T-helper 17 cell (primary cell): ENCODE results near the gene MAGED1. TPM values are rescaled to one million over a fixed set of nuclear protein-coding genes. Genes with fewer than 3 reads are reported as not detected.
"Not testable (repeated sequence)": the region's sequence is repeated elsewhere in the genome, so short reads cannot be mapped to it uniquely, and the experiment has no call there.

Experiments
- ATAC-seq: fragments of 150-1000 bp; cut with Tn5 transposase; 2 replicates; pipeline ENCODE4 v1.10.0; 2021; ENCODE audit warnings: mild to moderate bottlenecking, moderate library complexity
- DNase-seq, 3 donors: peaks; one replicate each; pipeline versions ENCODE4 v3.0.0 to v3.0.0-alpha.2; 2020 to 2021
- H3K9me3 ChIP-seq: one replicate; pipeline ENCODE4 v1.7.0; 2013; ENCODE audit warnings: low read length, mild to moderate bottlenecking; ENCODE audit not compliant: control insufficient read depth, poor library complexity, severe bottlenecking
- H3K27ac Mint-ChIP-seq: one replicate; pipeline ENCODE4 v1.8.0; 2022; ENCODE audit warnings: mild to moderate bottlenecking, moderate library complexity, mixed read lengths
- H3K27me3 Mint-ChIP-seq: one replicate; pipeline ENCODE4 v1.8.0; 2022; ENCODE audit warnings: mixed read lengths
- H3K36me3 Mint-ChIP-seq: one replicate; pipeline ENCODE4 v1.8.0; 2022; ENCODE audit warnings: low read depth, mixed read lengths
- H3K4me1 Mint-ChIP-seq: one replicate; pipeline ENCODE4 v1.8.0; 2022; ENCODE audit warnings: mild to moderate bottlenecking, mixed read lengths
- H3K4me3 Mint-ChIP-seq: one replicate; pipeline ENCODE4 v1.8.0; 2022; ENCODE audit warnings: mild to moderate bottlenecking, moderate library complexity, mixed read lengths
- total RNA-seq, 4 donors: library from RNA in 2 of 4; stranded (reverse) in 2 of 4; gene quantifications; one replicate each; pipeline ENCODE4 v1.2.3 and lab custom pipeline; 2022 to 2026

MAGED1 gene
- total RNA-seq, 2 donors from 2014 or later = 25.6 to 26.3 TPM

DNA sequence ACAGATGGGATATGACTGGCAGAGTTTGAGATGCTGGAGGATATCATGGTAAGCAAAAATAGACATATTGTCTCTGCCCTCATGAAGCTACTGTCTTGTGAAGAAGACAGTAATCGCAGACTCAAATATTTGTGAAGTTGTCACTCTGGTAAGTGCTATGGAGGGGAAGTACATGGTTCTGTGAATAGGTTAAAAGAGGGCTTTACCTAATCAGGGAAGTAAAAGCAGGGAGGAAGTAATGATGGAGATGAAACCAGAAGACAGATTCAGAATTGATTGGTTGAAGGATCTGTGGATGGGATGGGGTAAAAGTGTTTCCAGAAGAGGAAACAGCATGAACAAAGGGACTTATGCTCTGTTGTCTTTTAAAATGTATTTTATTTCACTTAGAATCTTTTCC lies 19.3 kb upstream of the MAGED1 start:
- Mint-ChIP-seq H3K4me1 (peaks cover 15% of the 10 kb centered on the region), H3K27me3 (no peaks in the 10 kb centered on the region), H3K4me3 (no peak overlapping the region), H3K27ac (no peak overlapping the region), H3K36me3 (no peaks in the 10 kb centered on the region)
- DNase-seq = no peak
- no peaks in the 10 kb centered on the region for H3K9me3 ChIP-seq
- ATAC-seq = no peak

GRCh38 chrX:51876441-51876840 lies 17.0 kb upstream of the MAGED1 start:
- no peak overlapping the region for H3K4me3 Mint-ChIP-seq
- H3K9me3 ChIP-seq = no peaks in the 10 kb centered on the region
- no peaks in the 10 kb centered on the region for H3K36me3 Mint-ChIP-seq
- H3K27me3 Mint-ChIP-seq = no peaks in the 10 kb centered on the region
- H3K4me1 Mint-ChIP-seq = peaks cover 15% of the 10 kb centered on the region
- ATAC-seq = no peak
- no peak for DNase-seq
- no peak overlapping the region for H3K27ac Mint-ChIP-seq

- H3K9me3 ChIP-seq = no peaks in the 10 kb centered on the region
- DNase-seq (no peak), ATAC-seq (no peak)
- Mint-ChIP-seq H3K27ac (no peak overlapping the region), H3K36me3 (peaks cover 3% of the 10 kb centered on the region), H3K4me3 (no peak overlapping the region), H3K27me3 (no peaks in the 10 kb centered on the region), H3K4me1 (peaks cover 12% of the 10 kb centered on the region)
Observed at GRCh38 chrX:51878056-51878455, 15.4 kb upstream of the MAGED1 start.

GRCh38 chrX:51889851-51890250 lies 3.6 kb upstream of the MAGED1 start:
- H3K4me3 Mint-ChIP-seq = no peak overlapping the region
- H3K27ac Mint-ChIP-seq = no peak overlapping the region
- no peaks in the 10 kb centered on the region for H3K9me3 ChIP-seq
- H3K36me3 Mint-ChIP-seq = no peaks in the 10 kb centered on the region
- no peak for DNase-seq
- ATAC-seq = no peak
- peaks cover 11% of the 10 kb centered on the region for H3K4me1 Mint-ChIP-seq
- no peaks in the 10 kb centered on the region for H3K27me3 Mint-ChIP-seq

DNA sequence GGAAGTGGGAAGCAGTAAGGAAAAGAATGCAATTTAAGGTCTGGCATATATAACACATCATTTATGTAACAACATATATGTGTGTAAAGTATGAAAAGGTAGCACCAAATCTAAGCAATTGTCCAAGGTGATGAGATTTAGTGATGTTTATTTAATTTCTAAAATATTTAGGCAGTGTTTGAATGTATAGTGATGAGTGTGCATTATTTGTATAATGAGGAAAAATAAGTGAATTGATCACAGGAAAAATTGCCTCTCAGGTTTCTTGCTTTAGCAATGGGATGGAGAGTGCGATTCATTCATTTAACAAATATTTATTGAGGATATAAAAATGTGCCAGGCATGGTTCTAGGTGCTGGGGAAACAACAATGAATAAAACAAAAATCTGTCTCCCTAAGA lies 2.2 kb upstream of the MAGED1 start:
- Mint-ChIP-seq H3K36me3 (no peaks in the 10 kb centered on the region), H3K27me3 (no peaks in the 10 kb centered on the region), H3K4me3 (no peak overlapping the region), H3K27ac (peak overlapping the region; percentile 67), H3K4me1 (peaks cover 11% of the 10 kb centered on the region)
- no peaks in the 10 kb centered on the region for H3K9me3 ChIP-seq
- DNase-seq (no peak), ATAC-seq (no peak)

GRCh38 chrX:51891821-51892551 lies 1.4 kb upstream of the MAGED1 start:
- Mint-ChIP-seq H3K4me3 (no peak overlapping the region), H3K27ac (peak overlapping the region; percentile 67), H3K4me1 (peaks cover 11% of the 10 kb centered on the region), H3K36me3 (no peaks in the 10 kb centered on the region), H3K27me3 (no peaks in the 10 kb centered on the region)
- DNase-seq (no peak), ATAC-seq (no peak)
- no peaks in the 10 kb centered on the region for H3K9me3 ChIP-seq

- Mint-ChIP-seq H3K27ac (peak overlapping the region; percentile 88), H3K4me1 (peaks cover 11% of the 10 kb centered on the region), H3K27me3 (no peaks in the 10 kb centered on the region), H3K36me3 (peaks cover 2% of the 10 kb centered on the region), H3K4me3 (peak overlapping the region; percentile 96)
- ATAC-seq = no peak
- DNase-seq = no peak
- H3K9me3 ChIP-seq = no peaks in the 10 kb centered on the region
Observed at GRCh38 chrX:51893931-51894696, 691 bp downstream of the MAGED1 start.

- Mint-ChIP-seq H3K4me1 (peaks cover 11% of the 10 kb centered on the region), H3K27ac (no peak overlapping the region), H3K36me3 (peaks cover 2% of the 10 kb centered on the region), H3K27me3 (no peaks in the 10 kb centered on the region), H3K4me3 (peak overlapping the region; percentile 96)
- ATAC-seq (no peak), DNase-seq (no peak)
- H3K9me3 ChIP-seq = no peaks in the 10 kb centered on the region
Observed at GRCh38 chrX:51894697-51895336, 1.4 kb downstream of the MAGED1 start.

DNA sequence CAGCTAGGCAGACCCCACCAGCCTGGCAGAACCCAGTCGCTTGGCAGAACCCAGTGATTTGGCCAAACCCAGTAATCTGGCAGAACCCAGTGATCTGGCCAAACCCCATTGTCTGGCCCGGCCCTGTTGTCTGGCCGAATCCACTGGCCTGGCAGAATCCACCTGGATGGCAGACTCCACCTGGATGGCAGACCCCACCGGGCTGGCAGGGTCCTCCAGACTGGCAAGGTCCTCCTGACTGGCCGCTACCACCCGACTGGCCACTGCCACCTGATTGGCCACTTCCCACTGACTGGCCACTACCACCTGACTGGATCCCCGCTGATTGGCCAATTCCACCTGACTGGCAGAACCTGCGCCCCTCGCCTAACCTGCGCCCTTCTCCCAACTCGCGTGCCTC lies 3.2 kb downstream of the MAGED1 start:
- ATAC-seq (no peak), DNase-seq (no peak)
- Mint-ChIP-seq H3K4me1 (peaks cover 11% of the 10 kb centered on the region), H3K27me3 (no peaks in the 10 kb centered on the region), H3K4me3 (no peak overlapping the region), H3K27ac (no peak overlapping the region), H3K36me3 (peaks cover 2% of the 10 kb centered on the region)
- H3K9me3 ChIP-seq = no peaks in the 10 kb centered on the region

DNA sequence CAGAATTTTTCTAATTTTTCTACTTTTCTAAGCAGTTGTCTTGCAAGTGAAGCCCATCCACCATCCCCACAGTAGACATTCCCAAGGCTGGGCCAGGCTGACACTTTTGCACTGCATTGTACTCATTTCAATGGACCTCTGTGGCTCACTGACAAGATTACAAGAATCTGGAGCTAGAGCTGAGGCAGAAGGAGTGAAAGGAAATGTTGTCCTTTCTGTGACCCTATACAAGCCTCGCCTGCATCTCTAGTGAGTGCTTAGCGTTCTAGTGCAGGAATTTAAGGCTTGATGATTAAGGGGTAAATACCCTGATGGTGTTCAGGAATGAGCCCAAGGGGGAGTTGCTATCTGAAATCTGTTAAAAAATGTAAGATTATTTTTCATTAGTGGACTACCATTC lies 6.3 kb downstream of the MAGED1 start:
- Mint-ChIP-seq H3K27me3 (no peaks in the 10 kb centered on the region), H3K4me3 (no peak overlapping the region), H3K36me3 (peaks cover 2% of the 10 kb centered on the region), H3K4me1 (no peaks in the 10 kb centered on the region), H3K27ac (no peak overlapping the region)
- ATAC-seq (no peak), DNase-seq (no peak)
- no peaks in the 10 kb centered on the region for H3K9me3 ChIP-seq

DNA sequence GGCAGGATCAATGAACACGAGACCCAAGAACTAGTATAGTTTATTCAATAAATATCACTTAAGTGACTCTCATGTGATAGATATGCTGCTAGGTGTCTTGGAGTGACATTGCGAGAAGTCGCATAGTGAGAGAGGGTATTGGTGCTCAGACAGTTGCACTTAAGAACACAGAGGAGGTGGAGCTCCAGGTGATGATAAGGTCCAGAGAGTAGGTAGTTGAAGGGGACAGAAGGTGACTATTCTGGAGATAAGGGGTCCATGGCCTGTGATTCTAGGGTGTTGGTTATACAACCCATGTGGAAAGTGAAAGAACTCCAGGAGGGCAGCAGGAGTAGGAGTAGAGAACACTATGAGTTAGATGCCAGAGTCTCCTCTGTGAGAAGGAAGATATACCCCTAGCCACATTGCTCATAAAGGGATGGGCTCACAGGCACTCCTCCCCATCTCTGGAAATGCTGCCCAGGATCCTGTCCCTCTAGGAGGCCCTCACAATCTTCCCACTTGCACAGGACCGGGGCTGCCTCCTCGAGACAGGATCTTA lies 9.2 kb downstream of the MAGED1 start:
- ATAC-seq (no peak), DNase-seq (no peak)
- no peaks in the 10 kb centered on the region for H3K36me3 Mint-ChIP-seq
- H3K4me1 Mint-ChIP-seq = no peaks in the 10 kb centered on the region
- H3K27me3 Mint-ChIP-seq = no peaks in the 10 kb centered on the region
- H3K27ac Mint-ChIP-seq = no peak overlapping the region
- no peaks in the 10 kb centered on the region for H3K9me3 ChIP-seq
- H3K4me3 Mint-ChIP-seq = no peak overlapping the region

GRCh38 chrX:51905152-51905551 lies 11.7 kb downstream of the MAGED1 start:
- H3K36me3 Mint-ChIP-seq, H3K9me3 ChIP-seq, H3K27me3 Mint-ChIP-seq, H3K4me3 Mint-ChIP-seq, ATAC-seq, DNase-seq, H3K4me1 Mint-ChIP-seq, H3K27ac Mint-ChIP-seq: not testable (repeated sequence)

DNA sequence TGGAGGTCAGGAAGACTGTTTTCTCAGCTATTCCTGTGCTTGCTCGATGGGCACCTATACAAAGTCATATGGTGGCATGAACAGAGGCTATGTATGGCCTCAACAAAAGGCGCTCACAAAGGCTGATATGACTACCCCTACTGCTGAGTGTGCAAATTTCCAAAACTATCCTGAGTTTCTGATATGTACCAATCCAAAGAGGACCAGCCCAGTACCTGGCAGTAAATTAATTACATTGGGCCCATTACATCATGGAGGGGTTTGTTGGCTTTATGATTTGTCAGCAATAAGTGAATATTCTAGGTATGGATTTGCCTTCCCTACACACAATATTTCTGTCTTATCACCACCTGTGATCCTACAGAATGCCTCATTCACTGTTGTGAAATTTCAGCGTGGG lies 12.3 kb downstream of the MAGED1 start:
- no peak overlapping the region for H3K27ac Mint-ChIP-seq
- H3K9me3 ChIP-seq = no peaks in the 10 kb centered on the region
- DNase-seq (no peak), ATAC-seq (no peak)
- no peaks in the 10 kb centered on the region for H3K36me3 Mint-ChIP-seq
- H3K4me1 Mint-ChIP-seq = no peaks in the 10 kb centered on the region
- H3K27me3 Mint-ChIP-seq = no peaks in the 10 kb centered on the region
- H3K4me3 Mint-ChIP-seq = no peak overlapping the region
